GM06990 (cell line): ENCODE results near the gene ODF2L.

Source experiments
- DNase-seq: peaks from one replicate; pipeline ENCODE4 v3.0.0-alpha.2; 2011; ENCODE audit not compliant: insufficient read length; ENCODE audit errors: extremely low read depth
- H3K27me3 ChIP-seq: replicated peaks from 2 replicates; pipeline ENCODE4 v1.6.0; 2011; ENCODE audit warnings: low read length; ENCODE audit not compliant: control insufficient read depth, insufficient read depth
- H3K36me3 ChIP-seq: 2 replicates; pipeline ENCODE4 v1.5.1; 2011; ENCODE audit warnings: low read length; ENCODE audit not compliant: control insufficient read depth, insufficient read depth
- H3K4me3 ChIP-seq: replicated peaks from 2 replicates; pipeline ENCODE4 v1.5.1; 2011; ENCODE audit warnings: low read depth, mild to moderate bottlenecking, control low read depth, low read length
- TF ChIP-seq, protein P1 (sequence below): IDR thresholded peaks from 2 replicates; pipeline ENCODE4 v1.5.1; 2011; ENCODE audit warnings: low read length, control low read depth, mild to moderate bottlenecking, inconsistent platforms; ENCODE audit not compliant: insufficient read depth, poor library complexity, severe bottlenecking

The ODF2L gene

DNA sequence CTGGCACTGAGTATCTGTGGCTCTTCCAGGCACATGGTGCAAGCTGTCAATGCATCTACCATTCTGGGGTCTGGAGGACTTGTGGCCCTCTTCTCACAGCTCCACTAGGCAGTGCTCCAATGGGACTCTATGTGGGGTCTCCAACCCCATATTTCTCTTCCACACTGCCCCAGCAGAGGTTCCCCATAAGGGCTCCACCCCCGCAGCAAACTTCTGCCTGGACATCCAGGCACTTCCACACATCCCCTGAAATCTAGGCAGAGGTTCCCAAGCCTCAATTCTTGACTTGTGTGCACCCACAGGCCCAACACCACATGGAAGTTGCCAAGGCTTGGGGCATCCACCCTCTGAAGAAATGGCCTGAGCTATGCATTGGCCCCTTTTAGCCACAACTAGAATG, 18.8 kb downstream of the ODF2L start:
- Histone ChIP-seq H3K27me3 (no peaks in the 10 kb centered on the region), H3K36me3 (no peaks in the 10 kb centered on the region; the same call in 1 of the 2 replicates), H3K4me3 (no peak overlapping the region)
- no peak for DNase-seq
- TF ChIP-seq, protein P1, sequence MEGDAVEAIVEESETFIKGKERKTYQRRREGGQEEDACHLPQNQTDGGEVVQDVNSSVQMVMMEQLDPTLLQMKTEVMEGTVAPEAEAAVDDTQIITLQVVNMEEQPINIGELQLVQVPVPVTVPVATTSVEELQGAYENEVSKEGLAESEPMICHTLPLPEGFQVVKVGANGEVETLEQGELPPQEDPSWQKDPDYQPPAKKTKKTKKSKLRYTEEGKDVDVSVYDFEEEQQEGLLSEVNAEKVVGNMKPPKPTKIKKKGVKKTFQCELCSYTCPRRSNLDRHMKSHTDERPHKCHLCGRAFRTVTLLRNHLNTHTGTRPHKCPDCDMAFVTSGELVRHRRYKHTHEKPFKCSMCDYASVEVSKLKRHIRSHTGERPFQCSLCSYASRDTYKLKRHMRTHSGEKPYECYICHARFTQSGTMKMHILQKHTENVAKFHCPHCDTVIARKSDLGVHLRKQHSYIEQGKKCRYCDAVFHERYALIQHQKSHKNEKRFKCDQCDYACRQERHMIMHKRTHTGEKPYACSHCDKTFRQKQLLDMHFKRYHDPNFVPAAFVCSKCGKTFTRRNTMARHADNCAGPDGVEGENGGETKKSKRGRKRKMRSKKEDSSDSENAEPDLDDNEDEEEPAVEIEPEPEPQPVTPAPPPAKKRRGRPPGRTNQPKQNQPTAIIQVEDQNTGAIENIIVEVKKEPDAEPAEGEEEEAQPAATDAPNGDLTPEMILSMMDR = no peak

DNA sequence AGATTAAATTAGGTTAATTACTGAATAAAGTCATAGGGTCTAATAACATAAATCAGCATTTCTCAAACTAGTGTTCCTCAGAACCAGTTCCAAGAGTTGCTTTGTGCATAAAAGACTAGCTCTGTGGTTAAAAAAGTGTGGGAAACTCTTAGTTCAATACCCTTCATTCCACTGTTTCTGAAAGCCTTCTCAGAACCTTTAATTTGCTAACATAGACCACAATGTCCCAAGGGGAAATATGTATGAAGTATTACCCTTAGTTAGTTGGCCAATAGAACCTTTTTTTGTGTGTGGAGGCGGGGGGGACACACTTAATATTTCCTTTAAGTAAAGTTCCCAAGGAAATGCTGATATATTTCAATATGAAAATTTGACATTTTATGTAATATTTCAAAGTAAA, 20.4 kb downstream of the ODF2L start:
- Histone ChIP-seq H3K4me3 (no peak overlapping the region), H3K36me3 (no peaks in the 10 kb centered on the region; the same call in 1 of the 2 replicates), H3K27me3 (no peaks in the 10 kb centered on the region)
- no peak for DNase-seq
- TF ChIP-seq, protein P1 = no peak

DNA sequence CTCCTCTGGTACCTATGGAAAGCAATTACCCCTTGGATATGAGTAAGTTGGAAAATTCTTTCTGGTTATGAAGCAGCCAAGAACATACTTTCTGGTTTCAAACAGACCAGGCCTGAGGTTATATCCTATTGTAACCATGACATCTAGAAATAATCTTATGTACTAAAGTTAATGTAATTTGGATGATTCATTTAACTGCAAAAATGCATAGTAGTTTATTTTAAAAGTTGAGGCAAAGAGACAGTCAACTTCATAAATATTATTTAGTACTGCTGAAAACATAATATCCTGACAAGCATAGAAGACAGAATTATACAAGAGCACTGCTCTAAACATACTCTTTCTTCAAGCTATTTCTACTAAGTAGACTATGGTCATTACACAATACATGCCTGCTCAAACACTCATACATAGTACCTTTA, 25.5 kb downstream of the ODF2L start:
- no peaks in the 10 kb centered on the region; the same call in 1 of the 2 replicates for H3K36me3 ChIP-seq
- DNase-seq = no peak
- H3K4me3 ChIP-seq = no peak overlapping the region
- TF ChIP-seq, protein P1 = no peak
- H3K27me3 ChIP-seq = no peaks in the 10 kb centered on the region

DNA sequence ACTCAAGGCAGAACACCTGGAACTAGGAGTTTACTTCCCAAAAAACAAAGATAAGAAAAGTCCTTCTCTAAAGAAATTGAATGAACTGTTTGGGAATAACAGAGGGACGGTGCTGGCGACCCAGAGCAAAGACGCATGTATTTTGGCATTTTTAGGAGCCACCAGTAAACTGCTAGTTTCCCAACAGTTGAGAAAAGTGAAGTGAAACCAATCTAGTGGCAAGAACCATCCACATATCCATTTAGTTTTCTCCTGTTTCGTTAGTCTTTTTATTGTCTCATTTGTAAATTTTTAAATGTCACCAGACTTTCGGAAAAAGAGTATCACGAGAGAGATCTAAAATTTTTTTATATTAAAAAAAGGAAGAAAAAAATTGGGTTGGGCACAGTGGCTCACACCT, 30.2 kb downstream of the ODF2L start:
- no peaks in the 10 kb centered on the region for H3K36me3 ChIP-seq
- H3K4me3 ChIP-seq = no peak overlapping the region
- H3K27me3 ChIP-seq = no peaks in the 10 kb centered on the region
- TF ChIP-seq, protein P1 = no peak
- DNase-seq = no peak

DNA sequence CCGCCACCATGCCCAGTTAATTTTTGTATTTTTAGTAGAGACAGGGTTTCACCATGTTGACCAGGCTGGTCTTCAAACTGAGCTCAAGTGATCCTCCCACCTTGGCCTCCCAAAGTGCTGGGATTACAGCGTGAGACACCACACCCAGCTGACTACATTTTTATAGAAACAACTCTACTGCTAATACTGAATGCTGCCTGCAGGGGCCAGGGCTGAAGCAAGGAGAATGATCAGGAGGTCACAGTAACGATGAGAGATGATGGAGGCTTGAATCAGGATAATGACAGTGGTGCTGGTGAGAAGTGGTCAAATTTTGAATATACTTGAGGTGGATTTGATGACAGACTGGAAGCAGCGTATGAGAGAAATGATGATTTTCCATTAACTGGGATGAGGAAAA, 33.3 kb downstream of the ODF2L start:
- DNase-seq = no peak
- Histone ChIP-seq H3K4me3 (no peak overlapping the region), H3K27me3 (no peaks in the 10 kb centered on the region), H3K36me3 (no peaks in the 10 kb centered on the region)
- TF ChIP-seq, protein P1 = no peak

DNA sequence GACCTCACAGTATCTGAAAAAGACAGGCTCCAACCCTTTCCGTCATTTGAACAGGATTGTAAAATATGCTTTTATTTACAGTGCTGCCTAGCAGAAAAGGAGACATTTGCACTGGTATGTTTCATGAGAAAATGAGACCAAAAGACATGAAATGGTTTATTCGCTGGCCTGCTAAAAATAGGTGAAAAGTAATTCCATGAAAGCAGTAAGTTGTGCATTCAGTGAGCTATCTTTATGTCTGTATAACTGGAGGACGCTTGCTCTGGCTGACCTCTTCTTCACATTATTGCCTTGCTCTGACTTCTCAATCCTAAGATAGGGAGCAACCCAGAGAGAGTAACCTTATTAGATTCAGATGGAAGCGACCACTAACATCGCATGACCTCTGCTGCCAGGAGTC, 38.3 kb downstream of the ODF2L start:
- TF ChIP-seq, protein P1 = no peak
- DNase-seq = no peak
- H3K27me3 ChIP-seq = no peaks in the 10 kb centered on the region
- no peaks in the 10 kb centered on the region; the same call in 1 of the 2 replicates for H3K36me3 ChIP-seq
- no peak overlapping the region for H3K4me3 ChIP-seq
